Thoracic aorta (tissue), 2 donors: ENCODE results near the gene AHCY. TPM values are rescaled to one million over a fixed set of nuclear protein-coding genes. Genes with fewer than 3 reads are reported as not detected.

Experiments used
- ATAC-seq: fragments of 150-250 bp; one replicate; pipeline ENCODE4 v1.8.0; 2017; ENCODE audit warnings: low read depth; ENCODE audit not compliant: insufficient number of reproducible peaks, low FRiP score
- DNase-seq: peaks from one replicate; pipeline ENCODE4 v3.0.0-alpha.2; 2020; ENCODE audit warnings: low spot score
- H3K27ac ChIP-seq, 2 donors: fragments of 200-600 bp; sonication (generic); 1 replicate in 1 of 2; 2 replicates in 1 of 2; pipeline ENCODE4 v1.5.1; 2016; ENCODE audit warnings: mild to moderate bottlenecking in 2 of 2, moderate library complexity in 2 of 2
- H3K27me3 ChIP-seq: fragments of 200-600 bp; sonication (generic); replicated peaks from 2 replicates; pipeline ENCODE4 v1.6.0; 2016; ENCODE audit warnings: mild to moderate bottlenecking; ENCODE audit not compliant: insufficient read depth
- H3K36me3 ChIP-seq: fragments of 200-600 bp; sonication (generic); one replicate; pipeline ENCODE4 v1.5.1; 2016
- H3K4me1 ChIP-seq, 2 donors: fragments of 200-600 bp; sonication (generic); 1 replicate in 1 of 2; 2 replicates in 1 of 2; pipeline versions ENCODE4 v1.5.1 to v1.6.0; 2016; ENCODE audit warnings: low read depth in 2 of 2, mild to moderate bottlenecking in 1 of 2; ENCODE audit not compliant: control insufficient read depth in 1 of 2
- H3K4me3 ChIP-seq: fragments of 200-600 bp; sonication (generic); 2 replicates; pipeline ENCODE4 v1.5.1; 2016; ENCODE audit warnings: mild to moderate bottlenecking
- H3K9me3 ChIP-seq: fragments of 200-600 bp; sonication (generic); 2 replicates; pipeline ENCODE4 v1.5.1; 2016
- CTCF ChIP-seq: fragments of 200-600 bp; sonication (generic); IDR thresholded peaks from one replicate; pipeline ENCODE4 v1.5.1; 2019; ENCODE audit warnings: antibody characterized with exemption
- total RNA-seq, 2 donors: library from RNA; depleted of rRNA; stranded (reverse); fragments of >200 nt; gene quantifications; one replicate each; pipeline versions ENCODE4 v1.1.0 to v1.2.3, GENCODE V29; 2016

The AHCY gene
- total RNA-seq, 2 donors from 2014 or later = 38.7 to 71.8 TPM

GRCh38 chr20:34302312-34302722 lies 838 bp downstream of the AHCY start:
- H3K27me3 ChIP-seq = no peaks in the 10 kb centered on the region
- ATAC-seq (no peak), DNase-seq (no peak)
- TF ChIP-seq CTCF = no peak
- H3K4me3 ChIP-seq = peak overlapping the region; percentile 87
- H3K27ac ChIP-seq = peak overlapping the region; percentile 87 to 94
- H3K36me3 ChIP-seq = no peaks in the 10 kb centered on the region
- H3K9me3 ChIP-seq = no peaks in the 10 kb centered on the region
- peaks cover 3 to 17% of the 10 kb centered on the region in 2 donors for H3K4me1 ChIP-seq

GRCh38 chr20:34301587-34302311 lies 1.4 kb downstream of the AHCY start:
- no peaks in the 10 kb centered on the region for H3K27me3 ChIP-seq
- ATAC-seq (no peak), DNase-seq (no peak)
- H3K4me3 ChIP-seq = peak overlapping the region; percentile 87
- H3K9me3 ChIP-seq = no peaks in the 10 kb centered on the region
- no peak for TF ChIP-seq CTCF
- peaks cover 3 to 17% of the 10 kb centered on the region in 2 donors for H3K4me1 ChIP-seq
- no peaks in the 10 kb centered on the region for H3K36me3 ChIP-seq
- no peak overlapping the region for H3K27ac ChIP-seq

GRCh38 chr20:34300809-34301586 lies 2.2 kb downstream of the AHCY start:
- DNase-seq (no peak), ATAC-seq (no peak)
- TF ChIP-seq CTCF = no peak
- peaks cover 3 to 17% of the 10 kb centered on the region in 2 donors for H3K4me1 ChIP-seq
- H3K27me3 ChIP-seq = no peaks in the 10 kb centered on the region
- H3K4me3 ChIP-seq = no peak overlapping the region
- no peak overlapping the region for H3K27ac ChIP-seq
- no peaks in the 10 kb centered on the region for H3K9me3 ChIP-seq
- H3K36me3 ChIP-seq = no peaks in the 10 kb centered on the region

GRCh38 chr20:34300256-34300806 lies 2.8 kb downstream of the AHCY start:
- no peak overlapping the region for H3K27ac ChIP-seq

More at GRCh38 chr20:34300256-34300806, 2.8 kb downstream of the AHCY start:
- Histone ChIP-seq H3K9me3 (no peaks in the 10 kb centered on the region), H3K27me3 (no peaks in the 10 kb centered on the region), H3K4me1 (peaks cover 3 to 17% of the 10 kb centered on the region in 2 donors), H3K4me3 (no peak overlapping the region), H3K36me3 (peaks cover 2% of the 10 kb centered on the region)
- ATAC-seq = no peak
- no peak for TF ChIP-seq CTCF
- no peak for DNase-seq
